Epithelial cell of prostate (primary cell): Measurements from ENCODE around the gene IFI30.

Source experiments
- DNase-seq: peaks from one replicate; pipeline ENCODE4 v3.0.0-alpha.2; 2011; ENCODE audit warnings: low read depth, low spot score
- H3K27ac ChIP-seq: fragments of 450-650 bp; 2 replicates; pipeline ENCODE4 v1.5.1; 2017; ENCODE audit warnings: mild to moderate bottlenecking

IFI30 gene

DNA sequence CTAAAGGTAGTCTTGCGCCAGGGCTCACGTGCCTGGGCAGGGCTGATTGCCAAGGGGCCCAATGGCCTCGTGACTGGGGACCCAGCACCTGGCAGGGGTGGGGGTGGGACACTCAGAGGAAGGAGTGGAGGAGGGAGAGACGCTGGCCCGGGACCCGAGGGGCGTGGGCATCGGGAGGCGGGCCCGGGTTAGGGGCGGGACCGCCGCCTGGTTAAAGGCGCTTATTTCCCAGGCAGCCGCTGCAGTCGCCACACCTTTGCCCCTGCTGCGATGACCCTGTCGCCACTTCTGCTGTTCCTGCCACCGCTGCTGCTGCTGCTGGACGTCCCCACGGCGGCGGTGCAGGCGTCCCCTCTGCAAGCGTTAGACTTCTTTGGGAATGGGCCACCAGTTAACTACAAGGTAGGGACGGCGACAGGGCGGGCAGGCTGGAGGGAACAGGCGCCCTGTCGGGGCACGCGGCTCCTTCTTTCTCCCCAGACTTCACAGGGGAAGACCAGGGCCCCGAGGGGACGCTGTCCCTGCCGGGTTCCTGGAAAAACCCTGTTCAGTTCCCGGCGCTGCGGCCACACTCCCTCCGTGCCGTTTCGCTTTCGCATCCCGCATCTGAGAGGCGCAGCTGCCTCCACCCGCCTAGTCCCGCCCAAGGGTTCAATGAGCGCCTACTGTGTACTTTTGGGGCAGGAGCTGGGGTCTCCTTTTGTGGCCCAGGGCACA lies at the start of gene IFI30:
Gene IFI30, plus strand, starts transcription at position 242 of the 717 bp plus-strand sequence. Its CDS starts 29 bp downstream, at position 271.
- H3K27ac ChIP-seq: no peak within 1 kb of the TSS

DNA sequence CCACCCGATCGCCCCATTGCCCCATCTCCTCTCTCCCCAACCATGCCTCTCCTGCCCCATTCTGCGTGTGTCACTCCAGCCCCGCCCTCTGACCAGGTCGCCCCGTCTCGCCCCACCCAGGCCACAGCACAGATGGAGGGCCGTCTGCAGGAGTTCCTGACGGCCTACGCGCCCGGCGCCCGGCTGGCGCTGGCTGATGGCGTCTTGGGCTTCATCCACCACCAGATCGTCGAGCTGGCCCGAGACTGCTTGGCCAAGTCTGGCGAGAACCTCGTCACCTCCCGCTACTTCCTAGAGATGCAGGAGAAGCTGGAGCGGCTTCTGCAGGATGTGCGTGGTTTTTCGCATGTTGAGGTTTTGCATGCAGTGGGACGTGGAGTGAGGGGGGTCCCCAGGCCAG lies 49.8 kb upstream of the IFI30 start:
- DNase-seq: no peak
- H3K27ac ChIP-seq: no peak overlapping the region

More for the DNA sequence above, at the start of gene IFI30:
- DNase-seq: no peak

DNA sequence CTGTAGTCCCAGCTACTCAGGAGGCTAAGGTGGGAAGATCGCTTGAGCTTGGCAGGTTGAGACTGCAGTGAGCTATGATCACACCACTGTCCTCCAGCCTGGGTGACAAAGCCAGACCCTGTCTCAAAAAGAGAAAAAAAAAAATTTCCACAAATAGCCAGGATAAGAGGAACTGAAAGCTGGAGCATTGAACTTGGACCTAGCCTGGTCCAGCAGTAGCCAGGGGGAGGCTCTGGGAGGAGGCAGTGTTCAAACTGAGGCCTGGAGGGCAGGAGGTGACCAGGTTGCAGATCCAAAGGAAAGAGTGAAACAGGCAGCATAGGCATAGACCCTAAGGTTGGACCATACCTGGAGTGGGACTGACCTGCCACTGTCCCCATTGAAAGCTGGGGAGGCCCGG lies 47.5 kb upstream of the IFI30 start:
- DNase-seq: no peak
- H3K27ac ChIP-seq: no peak overlapping the region

DNA sequence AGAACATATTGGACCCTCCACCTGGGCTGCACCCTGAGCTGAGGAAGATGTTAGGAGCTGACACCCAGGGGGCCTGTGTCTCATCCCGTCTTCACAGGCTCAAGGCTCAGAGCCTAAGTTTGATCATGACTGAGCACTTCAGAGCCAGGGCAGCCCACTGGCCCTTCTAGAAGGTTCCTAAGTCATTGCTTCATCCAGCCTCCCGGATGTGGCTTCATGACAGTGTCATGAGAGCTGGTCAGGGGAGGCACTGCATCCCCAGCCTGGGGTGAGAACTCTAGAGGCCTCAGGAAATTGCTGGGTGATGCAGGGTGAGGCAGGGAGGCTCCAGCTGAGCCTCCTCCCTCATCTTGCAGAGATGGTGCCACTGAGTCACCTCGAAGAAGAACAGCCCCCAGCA lies 45.6 kb upstream of the IFI30 start:
- DNase-seq: no peak

DNA sequence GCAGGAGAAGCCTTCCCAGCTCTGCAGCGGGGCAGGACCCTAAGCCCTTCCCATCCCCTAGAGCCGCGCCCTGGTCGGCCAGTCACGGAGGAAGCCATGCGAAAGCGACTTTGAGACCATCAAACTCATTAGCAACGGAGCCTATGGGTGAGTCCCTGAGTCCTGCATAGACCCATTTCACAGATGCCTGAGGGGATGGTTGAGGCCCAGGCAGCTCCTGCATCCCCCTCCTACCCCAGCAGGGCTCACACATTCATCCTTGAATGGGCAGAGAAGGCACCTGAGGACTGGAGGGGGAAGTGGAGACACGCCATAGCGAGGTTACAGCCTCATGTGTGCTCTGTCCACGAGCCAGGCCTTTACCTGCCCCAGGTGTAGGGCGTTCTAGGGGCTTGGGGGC lies 44.8 kb upstream of the IFI30 start:
- no peak overlapping the region for H3K27ac ChIP-seq

More for the DNA sequence above, 45.6 kb upstream of the IFI30 start:
- no peak overlapping the region for H3K27ac ChIP-seq

DNA sequence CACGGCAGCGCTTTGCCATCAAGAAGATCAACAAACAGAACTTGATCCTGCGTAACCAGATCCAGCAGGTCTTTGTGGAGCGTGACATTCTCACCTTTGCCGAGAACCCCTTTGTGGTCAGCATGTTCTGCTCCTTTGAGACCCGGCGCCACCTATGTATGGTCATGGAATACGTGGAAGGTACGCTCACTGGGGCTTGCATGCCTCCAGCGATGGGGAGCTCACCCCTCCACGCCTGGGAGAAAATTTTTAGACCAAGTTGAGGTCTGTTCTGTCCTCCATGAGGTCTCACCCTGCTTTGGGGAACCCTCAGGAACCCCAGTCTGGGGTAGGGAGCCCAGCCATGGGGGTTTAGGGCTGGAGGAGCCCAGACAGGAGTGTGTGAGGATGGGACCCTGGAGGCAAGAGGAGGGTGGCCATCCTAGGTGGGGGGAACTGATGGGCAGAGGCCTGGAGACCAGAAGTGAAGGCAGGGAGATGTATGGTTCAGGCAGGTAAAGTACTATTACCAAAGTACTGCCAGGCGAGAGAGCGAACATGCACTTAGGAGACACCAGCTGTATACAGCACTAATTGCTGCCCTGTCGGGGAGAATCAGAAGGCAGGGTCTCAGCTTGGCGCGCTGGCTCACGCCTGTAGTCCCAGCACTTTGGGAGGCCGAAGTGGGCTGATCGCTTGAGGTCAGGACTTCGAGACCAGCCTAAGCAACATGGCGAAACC lies 42.9 kb upstream of the IFI30 start:
- no peak overlapping the region for H3K27ac ChIP-seq
- DNase-seq: no peak

More for the DNA sequence above, 44.8 kb upstream of the IFI30 start:
- DNase-seq: no peak

DNA sequence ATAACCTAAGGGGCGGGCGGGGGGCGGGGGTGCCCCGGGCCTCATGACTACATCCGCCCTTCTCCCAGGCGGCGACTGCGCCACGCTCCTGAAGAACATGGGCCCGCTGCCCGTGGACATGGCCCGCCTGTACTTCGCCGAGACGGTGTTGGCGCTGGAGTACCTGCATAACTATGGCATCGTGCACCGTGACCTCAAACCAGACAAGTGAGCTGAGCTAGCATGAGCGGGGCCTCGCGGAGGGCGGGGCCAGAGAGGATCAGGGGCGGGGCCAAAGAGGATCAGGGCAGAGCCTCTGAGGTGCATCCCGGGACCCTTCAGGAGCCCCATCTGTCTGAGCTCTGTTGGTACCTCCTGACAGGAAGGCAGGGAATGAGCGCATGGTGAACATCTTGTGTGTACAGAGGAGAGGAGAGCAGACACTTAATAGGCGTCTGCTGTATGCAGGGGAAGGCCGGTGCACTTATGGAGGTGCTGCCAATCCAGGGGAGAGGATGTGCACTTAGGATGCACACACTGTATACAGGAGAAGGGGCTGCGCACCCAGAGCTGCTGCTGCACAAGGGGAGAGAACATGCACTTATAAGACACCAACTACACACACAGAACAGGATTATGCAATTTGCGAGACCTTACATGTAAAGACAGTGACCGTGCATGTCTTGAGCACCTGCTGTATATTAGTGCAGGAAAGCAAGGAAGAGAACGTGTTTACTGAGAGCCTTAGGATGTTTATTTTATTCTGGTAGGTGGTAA lies 41.6 kb upstream of the IFI30 start:
- no peak for DNase-seq
- H3K27ac ChIP-seq: no peak overlapping the region

DNA sequence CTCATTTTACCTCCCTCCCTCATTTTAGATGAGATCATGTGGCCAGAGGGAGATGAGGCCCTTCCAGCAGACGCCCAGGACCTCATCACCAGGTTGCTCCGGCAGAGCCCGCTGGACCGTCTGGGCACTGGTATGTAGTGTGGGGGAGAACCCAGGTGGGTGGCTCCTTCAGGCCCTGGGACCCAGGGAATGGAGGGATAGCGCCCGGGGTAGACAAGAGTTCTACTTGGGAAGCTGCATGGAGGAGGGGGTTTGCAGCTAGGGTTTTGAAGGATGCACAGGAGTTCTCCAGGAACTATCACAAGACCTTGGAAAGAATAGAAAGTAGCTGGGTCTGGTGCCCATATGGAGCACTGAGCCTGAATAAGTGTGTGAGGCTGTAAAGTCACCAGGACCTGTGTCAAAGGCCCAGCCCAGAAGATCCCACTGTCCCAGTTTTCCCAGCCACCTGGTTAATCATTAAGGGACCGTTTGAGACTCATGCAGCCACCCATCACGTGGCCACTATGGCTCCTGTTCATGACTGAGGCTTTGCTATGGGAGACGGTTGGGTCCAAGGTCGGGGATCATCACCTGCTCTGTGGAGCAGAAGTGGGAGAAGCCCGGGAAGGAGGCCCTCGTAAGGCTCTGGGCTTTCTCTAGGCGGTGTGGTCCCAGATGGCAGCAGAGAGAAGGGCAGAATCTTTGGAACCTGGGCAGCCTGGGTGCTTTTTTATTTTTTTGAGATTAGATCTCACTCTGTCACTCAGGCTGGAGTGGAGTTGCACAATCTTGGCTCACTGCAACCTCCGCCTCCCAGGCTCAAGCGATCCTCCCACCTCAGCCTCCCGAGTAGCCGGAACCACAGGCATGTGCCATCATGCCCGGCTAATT lies 37.7 kb upstream of the IFI30 start:
- no peak overlapping the region for H3K27ac ChIP-seq
- no peak for DNase-seq

DNA sequence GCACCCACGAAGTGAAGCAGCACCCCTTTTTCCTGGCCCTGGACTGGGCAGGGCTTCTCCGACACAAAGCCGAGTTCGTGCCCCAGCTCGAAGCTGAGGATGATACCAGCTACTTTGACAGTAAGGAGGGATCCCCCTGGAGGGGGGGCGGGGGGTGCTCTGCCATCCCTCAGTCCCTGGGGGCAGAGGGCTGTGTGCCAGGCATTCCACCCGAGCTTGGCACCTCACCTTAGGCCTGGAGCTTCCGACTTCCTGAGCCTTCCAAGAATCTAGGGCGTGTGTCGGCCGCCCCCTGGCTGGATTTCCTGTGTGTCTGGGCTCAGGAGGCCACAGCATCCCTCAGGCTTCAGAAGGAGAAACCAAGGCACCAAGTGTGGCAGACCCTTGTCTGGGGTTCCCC lies 36.4 kb upstream of the IFI30 start:
- no peak for DNase-seq
- no peak overlapping the region for H3K27ac ChIP-seq

DNA sequence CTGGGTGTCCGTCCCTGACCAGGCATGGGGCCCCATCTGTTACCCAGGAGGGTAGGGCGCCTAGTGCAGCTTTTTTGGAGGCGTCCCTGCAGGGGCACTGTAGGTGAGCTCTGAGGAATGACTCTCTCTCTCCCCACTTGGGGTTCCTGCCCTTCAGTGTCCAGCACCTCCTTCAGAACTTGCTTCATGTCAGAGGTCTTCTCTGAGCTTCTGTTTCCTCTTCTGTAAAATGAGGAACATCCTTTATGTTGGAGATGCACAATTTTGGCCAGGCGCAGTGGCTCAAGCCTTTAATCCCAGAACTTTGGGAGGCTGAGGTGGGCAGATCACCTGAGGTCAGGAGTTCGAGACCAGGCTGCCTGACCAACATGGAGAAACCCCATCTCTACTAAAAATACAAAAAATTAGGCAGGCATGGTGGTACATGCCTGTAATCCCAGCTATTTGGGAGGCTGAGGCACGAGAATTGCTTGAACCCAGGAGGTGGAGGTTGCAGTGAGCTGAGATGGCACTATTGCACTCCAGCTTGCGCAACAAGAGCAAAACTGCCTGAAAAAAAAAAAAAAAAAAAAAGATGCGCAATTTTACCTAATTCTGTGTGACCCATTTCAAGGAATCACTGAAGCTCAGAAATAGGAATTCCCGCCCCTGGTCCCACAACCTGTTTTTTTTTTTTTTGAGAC lies 35.8 kb upstream of the IFI30 start:
- no peak overlapping the region for H3K27ac ChIP-seq
- DNase-seq: no peak

DNA sequence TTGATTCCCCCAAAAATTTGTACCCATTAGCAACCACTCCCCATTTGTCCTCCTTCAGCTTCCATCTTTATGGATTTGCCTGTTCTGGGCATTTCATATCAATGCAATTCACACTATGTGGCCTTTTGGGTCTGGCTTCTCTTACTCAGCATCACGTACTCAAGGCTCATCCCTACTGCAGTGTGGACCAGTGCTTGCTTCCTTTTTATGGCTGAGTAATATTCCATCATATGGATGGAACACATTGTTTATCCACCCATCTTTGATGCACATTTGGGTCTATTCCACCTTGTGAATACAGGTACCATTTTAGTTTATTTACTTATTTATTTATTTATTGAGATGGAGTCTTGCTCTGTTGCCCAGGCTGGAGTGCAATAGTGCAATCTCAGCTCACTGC lies 33.1 kb upstream of the IFI30 start:
- DNase-seq: no peak
- no peak overlapping the region for H3K27ac ChIP-seq

DNA sequence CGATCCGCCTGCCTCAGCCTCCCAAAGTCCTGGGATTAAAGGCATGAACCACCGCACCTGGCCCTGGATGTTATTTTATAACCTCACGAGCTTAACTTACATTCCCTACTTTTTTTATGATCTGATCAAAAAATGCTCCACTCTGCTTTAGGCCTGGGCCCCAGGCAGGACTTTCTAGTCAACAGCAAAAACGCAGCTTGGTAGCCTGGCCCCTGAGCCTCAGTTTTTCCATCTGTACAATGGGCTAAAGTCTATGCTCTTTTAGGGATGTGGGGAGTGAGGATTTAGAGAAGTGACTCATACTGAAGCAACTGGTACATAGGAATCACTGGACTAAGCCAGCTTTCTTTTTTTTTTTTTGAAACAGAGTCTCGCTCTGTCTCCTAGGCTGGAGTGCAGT lies 32.6 kb upstream of the IFI30 start:
- DNase-seq: no peak
- no peak overlapping the region for H3K27ac ChIP-seq

DNA sequence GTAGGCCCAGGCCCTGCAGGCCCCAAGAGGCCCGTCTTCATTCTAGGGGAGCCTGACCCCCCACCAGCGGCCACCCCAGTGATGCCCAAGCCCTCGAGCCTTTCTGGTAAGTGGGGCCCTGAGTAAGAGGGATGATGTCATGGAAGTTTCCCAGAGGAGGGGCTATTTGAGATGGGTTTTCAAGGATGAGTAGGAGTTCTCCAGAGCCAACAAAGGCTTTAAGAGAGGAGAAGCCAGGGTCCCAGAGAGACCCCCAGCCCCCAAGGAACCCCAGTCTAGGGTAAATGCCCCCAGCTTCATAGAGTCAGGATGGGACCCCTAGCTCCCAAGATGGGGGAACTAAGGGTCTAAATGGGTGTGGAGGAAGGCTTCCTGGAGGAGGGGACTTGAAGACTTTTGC lies 29.7 kb upstream of the IFI30 start:
- no peak for DNase-seq
- no peak overlapping the region for H3K27ac ChIP-seq

DNA sequence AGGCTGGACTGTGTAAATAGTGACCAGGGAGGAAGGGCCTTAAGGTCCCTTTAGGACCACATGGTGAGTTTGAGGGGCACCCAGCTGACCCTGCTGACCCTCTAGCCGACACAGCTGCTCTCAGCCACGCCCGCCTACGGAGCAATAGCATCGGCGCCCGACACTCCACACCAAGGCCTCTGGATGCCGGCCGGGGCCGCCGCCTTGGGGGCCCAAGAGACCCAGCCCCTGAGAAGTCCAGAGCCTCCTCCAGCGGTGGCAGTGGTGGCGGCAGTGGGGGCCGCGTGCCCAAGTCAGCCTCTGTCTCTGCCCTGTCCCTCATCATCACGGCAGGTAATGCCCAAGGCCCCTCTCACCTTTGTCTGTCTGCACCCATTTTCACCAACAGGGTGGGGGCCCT lies 29.3 kb upstream of the IFI30 start:
- H3K27ac ChIP-seq: no peak overlapping the region
- DNase-seq: no peak

DNA sequence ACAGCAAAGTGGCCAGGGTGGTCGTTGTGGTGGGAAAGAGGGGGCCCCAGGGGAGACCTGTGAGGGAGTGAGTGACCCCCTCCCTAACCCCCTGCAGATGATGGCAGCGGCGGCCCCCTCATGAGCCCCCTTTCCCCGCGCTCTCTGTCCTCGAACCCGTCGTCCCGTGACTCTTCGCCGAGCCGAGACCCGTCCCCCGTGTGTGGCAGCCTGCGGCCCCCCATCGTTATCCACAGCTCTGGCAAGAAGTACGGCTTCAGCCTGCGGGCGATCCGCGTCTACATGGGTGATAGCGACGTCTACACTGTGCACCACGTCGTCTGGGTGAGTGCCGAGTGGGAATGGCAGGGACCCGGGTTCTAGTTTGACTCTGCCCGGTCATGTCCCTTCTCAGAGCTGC lies 28.7 kb upstream of the IFI30 start:
- no peak for DNase-seq

DNA sequence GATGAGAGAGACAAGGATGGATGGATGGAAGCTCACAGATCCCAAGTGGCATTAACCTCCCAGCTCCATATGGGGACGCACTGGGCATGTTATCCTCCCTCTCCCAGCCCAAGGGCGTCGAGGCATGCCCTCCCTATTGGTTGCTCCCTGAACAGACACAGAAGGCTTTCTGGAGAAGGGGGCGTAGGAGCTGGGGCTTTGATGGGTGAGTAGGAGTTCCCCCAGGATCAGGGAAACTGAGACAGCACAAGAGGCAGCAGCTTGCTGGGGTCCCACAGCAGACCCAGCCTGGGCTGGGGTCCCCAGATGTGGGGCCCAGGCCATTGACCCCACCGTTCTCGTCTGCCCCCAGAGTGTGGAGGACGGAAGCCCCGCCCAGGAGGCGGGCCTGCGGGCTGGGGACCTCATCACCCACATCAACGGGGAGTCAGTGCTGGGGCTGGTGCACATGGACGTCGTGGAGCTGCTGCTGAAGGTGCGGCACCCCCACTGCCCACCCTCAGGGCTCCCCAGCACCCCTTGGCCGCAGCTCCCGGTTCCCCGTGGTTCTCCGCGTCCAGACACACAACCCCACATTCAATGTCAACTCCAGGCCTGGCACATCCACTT lies 28.1 kb upstream of the IFI30 start:
- no peak overlapping the region for H3K27ac ChIP-seq
- no peak for DNase-seq

More for the DNA sequence above, 28.7 kb upstream of the IFI30 start:
- H3K27ac ChIP-seq: no peak overlapping the region

DNA sequence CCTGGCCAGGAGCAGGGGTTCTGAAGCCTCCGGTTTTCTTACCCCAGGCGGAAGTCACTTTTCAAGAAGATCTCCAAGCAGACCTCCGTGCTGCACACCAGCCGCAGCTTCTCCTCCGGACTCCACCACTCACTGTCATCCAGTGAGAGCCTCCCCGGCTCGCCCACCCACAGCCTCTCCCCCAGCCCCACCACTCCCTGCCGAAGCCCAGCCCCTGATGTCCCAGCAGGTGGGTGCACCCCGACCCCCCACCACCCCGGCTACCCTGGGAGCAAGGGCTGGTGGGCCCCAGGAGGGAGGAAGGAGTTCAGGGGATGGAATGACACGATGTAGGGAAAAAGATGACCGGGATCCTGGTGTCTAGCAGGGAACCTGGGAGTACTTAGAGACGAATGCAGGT lies 26.2 kb upstream of the IFI30 start:
- no peak overlapping the region for H3K27ac ChIP-seq
- DNase-seq: no peak

DNA sequence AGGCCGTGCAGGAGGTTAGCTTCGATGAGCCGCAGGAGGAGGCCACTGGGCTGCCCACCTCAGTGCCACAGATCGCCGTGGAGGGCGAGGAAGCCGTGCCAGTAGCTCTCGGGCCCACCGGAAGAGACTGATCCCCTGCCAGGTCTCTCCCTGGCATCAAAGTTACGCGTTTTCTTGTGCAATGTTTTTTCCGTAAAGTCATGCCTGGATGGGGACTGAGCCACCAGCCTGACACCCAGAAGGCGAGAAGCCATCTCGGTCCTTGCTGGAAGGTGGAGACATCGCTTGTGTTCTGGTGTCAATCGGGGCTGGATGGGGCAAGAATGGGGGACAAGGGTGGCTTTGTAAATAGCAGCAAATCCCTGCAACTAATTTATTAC lies 24.0 kb upstream of the IFI30 start:
- H3K27ac ChIP-seq: no peak overlapping the region
- no peak for DNase-seq
